Body of pancreas (tissue), 4 donors: ENCODE measurements around the gene SIRPB2. TPM values are rescaled to one million over a fixed set of nuclear protein-coding genes. Genes with fewer than 3 reads are reported as not detected.

Experiments
- ATAC-seq: fragments of 150-250 bp; one replicate; pipeline ENCODE4 v1.9.1; 2016
- DNase-seq, 4 donors: peaks; one replicate each; pipeline ENCODE4 v3.0.0-alpha.2; 2019
- H3K27ac ChIP-seq, 4 donors: fragments of 200-600 bp; sonication (generic); 1 replicate in 3 of 4; 2 replicates in 1 of 4; pipeline versions ENCODE4 v1.5.1 to v1.6.1; 2016 to 2019; ENCODE audit warnings: mild to moderate bottlenecking in 1 of 4, mixed read lengths in 1 of 4, moderate library complexity in 1 of 4
- H3K27me3 ChIP-seq, 2 donors: fragments of 200-600 bp; sonication (generic); one replicate each; pipeline ENCODE4 v1.6.0; 2016; ENCODE audit warnings: mild to moderate bottlenecking in 1 of 2
- H3K36me3 ChIP-seq, 2 donors: fragments of 200-600 bp; sonication (generic); replicated peaks in 1 of 2; 2 replicates each; pipeline ENCODE4 v1.5.1; 2016; ENCODE audit warnings: low read depth in 2 of 2; ENCODE audit not compliant: insufficient read depth in 1 of 2
- H3K4me1 ChIP-seq: fragments of 200-600 bp; sonication (generic); one replicate; pipeline ENCODE4 v1.6.0; 2016
- H3K4me3 ChIP-seq, 2 donors: fragments of 200-600 bp; sonication (generic); 1 replicate in 1 of 2; 2 replicates in 1 of 2; pipeline ENCODE4 v1.5.1; 2016 to 2019
- H3K9me3 ChIP-seq, 3 donors: fragments of 200-600 bp; sonication (generic); 1 replicate in 2 of 3; 2 replicates in 1 of 3; pipeline ENCODE4 v1.5.1; 2016
- CTCF ChIP-seq, 7 experiments: fragments of 450-650 bp in 4 of 7; fragments of 200-600 bp in 3 of 7; sonication (generic) in 3 of 7; IDR thresholded peaks; one replicate each; pipeline ENCODE4 v1.5.1; 2016 to 2019; ENCODE audit warnings: antibody characterized with exemption in 7 of 7
- POLR2A ChIP-seq, 3 donors: fragments of 450-650 bp; IDR thresholded peaks; one replicate each; pipeline ENCODE4 v1.6.1; 2016; ENCODE audit warnings: antibody characterized with exemption in 3 of 3, mild to moderate bottlenecking in 2 of 3
- WGBS, 2 donors: methylation state at CpG; one replicate each; pipeline ENCODE4 v1.1.5; 2017; 5-methylcytosine and 5-hydroxymethylcytosine counted together
- intact Hi-C: fragments of 100-400 bp; cut with DNase I; formaldehyde crosslinking; loops from one replicate; pipeline ENCODE4 v1.15.1; 2023
- total RNA-seq, 2 donors: library from RNA; depleted of rRNA; stranded (reverse); fragments of >200 nt; gene quantifications; one replicate each; pipeline ENCODE4 v1.1.0, GENCODE V29; 2016

Gene SIRPB2
- total RNA-seq, 2 donors from 2014 or later, result 0.33 to 2.3 TPM

- H3K27me3 ChIP-seq, result no peaks in the 10 kb centered on the region
- H3K4me3 ChIP-seq, result no peak overlapping the region
- intact Hi-C loops, result loop anchor here (10.0 kb wide), 2 partner anchors 69 to 349 kb away; partner anchors contain the start of genes FKBP1A and PSMF1
- no peak overlapping the region for H3K27ac ChIP-seq
- ATAC-seq (no peak), DNase-seq (no peak)
- H3K4me1 ChIP-seq, result peaks cover 44% of the 10 kb centered on the region
- no peak for TF ChIP-seq POLR2A (IDR thresholded peaks at IDR 0.05)
- TF ChIP-seq CTCF (IDR thresholded peaks at IDR 0.05), result no peak
- WGBS, 2 donors, result 92 to 93% methylated on average over 9 of the region's 9 CpGs
- H3K36me3 ChIP-seq, result peaks cover 0 to 6% of the 10 kb centered on the region in 2 donors
- no peaks in the 10 kb centered on the region for H3K9me3 ChIP-seq
Observed at GRCh38 chr20:1463971-1464570, 27.1 kb downstream of the SIRPB2 start.

GRCh38 chr20:1462834-1463233, 28.4 kb downstream of the SIRPB2 start:
- DNase-seq (no peak), ATAC-seq (no peak)
- H3K36me3 ChIP-seq, result peaks cover 0 to 10% of the 10 kb centered on the region in 2 donors
- no peak overlapping the region for H3K27ac ChIP-seq
- H3K27me3 ChIP-seq, result no peaks in the 10 kb centered on the region
- intact Hi-C loops, result loop anchor here (10.0 kb wide), 2 partner anchors 68 to 348 kb away; partner anchors contain the start of genes FKBP1A and PSMF1
- TF ChIP-seq POLR2A (IDR thresholded peaks at IDR 0.05), result no peak
- no peak for TF ChIP-seq CTCF (IDR thresholded peaks at IDR 0.05)
- no peak overlapping the region for H3K4me3 ChIP-seq
- 58 to 59% methylated on average over 3 of the region's 3 CpGs for WGBS, 2 donors
- no peaks in the 10 kb centered on the region for H3K9me3 ChIP-seq
- peaks cover 32% of the 10 kb centered on the region for H3K4me1 ChIP-seq

GRCh38 chr20:1462001-1462400, 29.2 kb downstream of the SIRPB2 start:
- no peak overlapping the region for H3K27ac ChIP-seq
- intact Hi-C loops, result loop anchor here (10.0 kb wide), 2 partner anchors 67 to 347 kb away; partner anchors contain the start of genes FKBP1A and PSMF1
- peaks cover 24% of the 10 kb centered on the region for H3K4me1 ChIP-seq
- H3K9me3 ChIP-seq, result no peaks in the 10 kb centered on the region
- TF ChIP-seq CTCF (IDR thresholded peaks at IDR 0.05), result no peak
- no peak for TF ChIP-seq POLR2A (IDR thresholded peaks at IDR 0.05)
- no peaks in the 10 kb centered on the region for H3K27me3 ChIP-seq
- H3K4me3 ChIP-seq, result no peak overlapping the region
- ATAC-seq (no peak), DNase-seq (no peak)
- WGBS, 2 donors, result 92 to 97% methylated on average over 3 of the region's 3 CpGs
- H3K36me3 ChIP-seq, result peaks cover 0 to 13% of the 10 kb centered on the region in 2 donors

- Histone ChIP-seq H3K4me3 (no peak overlapping the region), H3K27ac (no peak overlapping the region), H3K9me3 (no peaks in the 10 kb centered on the region), H3K36me3 (peaks cover 0 to 13% of the 10 kb centered on the region in 2 donors), H3K4me1 (peaks cover 14% of the 10 kb centered on the region), H3K27me3 (no peaks in the 10 kb centered on the region)
- no peak for DNase-seq
- intact Hi-C loops, result loop anchor here (10.0 kb wide), 2 partner anchors 65 to 345 kb away; partner anchors contain the start of genes FKBP1A and PSMF1
- WGBS, 2 donors, result 87 to 95% methylated on average over 2 of the region's 2 CpGs
- TF ChIP-seq CTCF (IDR thresholded peaks at IDR 0.05), result no peak
- no peak for TF ChIP-seq POLR2A (IDR thresholded peaks at IDR 0.05)
- ATAC-seq, result no peak
Observed at GRCh38 chr20:1460275-1460674, 30.9 kb downstream of the SIRPB2 start.

- ATAC-seq (no peak), DNase-seq (no peak)
- Histone ChIP-seq H3K9me3 (no peaks in the 10 kb centered on the region), H3K36me3 (peaks cover 3 to 29% of the 10 kb centered on the region in 2 donors), H3K4me3 (no peak overlapping the region), H3K4me1 (no peaks in the 10 kb centered on the region), H3K27me3 (no peaks in the 10 kb centered on the region), H3K27ac (no peak overlapping the region)
- TF ChIP-seq POLR2A (IDR thresholded peaks at IDR 0.05), result no peak
- no peak for TF ChIP-seq CTCF (IDR thresholded peaks at IDR 0.05)
- intact Hi-C loops, result no loop called here
- 92 to 98% methylated on average over 2 of the region's 2 CpGs for WGBS, 2 donors
Observed at GRCh38 chr20:1457992-1458391, 33.2 kb downstream of the SIRPB2 start.
